Spleen (tissue), 11 donors: ENCODE measurements around the gene ACO2. TPM values are rescaled to one million over a fixed set of nuclear protein-coding genes. Genes with fewer than 3 reads are reported as not detected.
A peak's percentile ranks its signal among the peaks of the same experiment; 100 is the strongest.

ENCODE experiments used
- DNase-seq: peaks from one replicate; pipeline ENCODE4 v3.0.0-alpha.2; 2020
- H3K27ac ChIP-seq, 8 donors: fragments of 200-600 bp; sonication (generic) in 7 of 8; 1 replicate in 4 of 8; 2 replicates in 4 of 8; pipeline versions ENCODE4 v1.5.0 to v1.8.0; 2016 to 2021; ENCODE audit warnings: inconsistent platforms in 4 of 8, mild to moderate bottlenecking in 4 of 8, moderate library complexity in 1 of 8
- H3K27me3 ChIP-seq, 7 donors: fragments of 200-600 bp; sonication (generic) in 6 of 7; replicated peaks in 1 of 7; 1 replicate in 4 of 7; 2 replicates in 3 of 7; pipeline versions ENCODE4 v1.5.0 to v1.8.0; 2016 to 2021; ENCODE audit warnings: inconsistent platforms in 3 of 7, mild to moderate bottlenecking in 1 of 7
- H3K36me3 ChIP-seq, 6 donors: fragments of 200-600 bp; sonication (generic) in 5 of 6; 1 replicate in 4 of 6; 2 replicates in 2 of 6; pipeline versions ENCODE4 v1.5.0 to v1.8.0; 2016 to 2021; ENCODE audit warnings: inconsistent platforms in 2 of 6
- H3K4me1 ChIP-seq, 6 donors: fragments of 200-600 bp; sonication (generic) in 5 of 6; 1 replicate in 3 of 6; 2 replicates in 3 of 6; pipeline versions ENCODE4 v1.5.0 to v1.8.0; 2016 to 2021; ENCODE audit warnings: inconsistent platforms in 3 of 6
- H3K4me3 ChIP-seq, 8 donors: fragments of 200-600 bp; sonication (generic) in 7 of 8; 1 replicate in 4 of 8; 2 replicates in 4 of 8; pipeline versions ENCODE4 v1.5.0 to v1.8.0; 2016 to 2021; ENCODE audit warnings: inconsistent platforms in 4 of 8, mild to moderate bottlenecking in 4 of 8, moderate library complexity in 2 of 8
- H3K9me3 ChIP-seq, 8 donors: fragments of 200-600 bp; sonication (generic) in 7 of 8; 1 replicate in 4 of 8; 2 replicates in 4 of 8; pipeline versions ENCODE4 v1.5.0 to v1.8.0; 2016 to 2021; ENCODE audit warnings: inconsistent platforms in 4 of 8
- POLR2A ChIP-seq, 3 donors: fragments of 450-650 bp; IDR thresholded peaks; one replicate each; pipeline ENCODE4 v1.5.1; 2017; ENCODE audit warnings: antibody characterized with exemption in 3 of 3, mild to moderate bottlenecking in 1 of 3
- POLR2AphosphoS5 ChIP-seq, 3 donors: sonication (generic); formaldehyde crosslinking; IDR thresholded peaks; one replicate each; pipeline ENCODE4 v1.5.1; 2017; ENCODE audit warnings: antibody characterized with exemption in 3 of 3
- WGBS, 5 donors: extraction: QIAGEN DNeasy Blood & Tissue Kit in 3 of 5; methylation state at CpG; one replicate each; pipeline versions ENCODE4 v1.1.5 to v1.1.7; 2013 to 2018; 5-methylcytosine and 5-hydroxymethylcytosine counted together
- intact Hi-C: fragments of 100-400 bp; cut with DNase I; formaldehyde crosslinking; loops from one replicate; pipeline ENCODE4 v1.15.0; 2023; ENCODE audit warnings: low total_unique reads
- polyA plus RNA-seq, 3 donors: library from polyadenylated mRNA; stranded (reverse); fragments of 200-250 nt; gene quantifications; one replicate each; pipeline ENCODE4 v1.2.1, GENCODE V29; 2013
- total RNA-seq, 7 donors: library from RNA; depleted of rRNA in 3 of 7; stranded (reverse); fragments of >200 nt in 3 of 7; fragmentation: NEBNext Ultra II Directional in 4 of 7; extraction: Animal tissue kit (Norgen Biotek cat#: 25700) in 4 of 7; gene quantifications; one replicate each; pipeline versions ENCODE4 v1.1.0 to v1.2.1, GENCODE V29; 2016 to 2021
- TF ChIP-seq, protein P1 (sequence below), 11 experiments: fragments of 200-600 bp in 7 of 11; fragments of 450-650 bp in 4 of 11; sonication (generic) in 4 of 11; IDR thresholded peaks in 8 of 11; conservative IDR thresholded peaks in 3 of 11; 1 replicate in 7 of 11; 2 replicates in 4 of 11; pipeline versions ENCODE4 v1.4.0 to v1.8.0; 2016 to 2021; ENCODE audit warnings: antibody characterized with exemption in 11 of 11, inconsistent platforms in 4 of 11, mild to moderate bottlenecking in 1 of 11
- donor health status: healthy with polysubstance abuse.
- donor health status: DM: no; HTN: no; CAD: no; lungs with moderate emphysema.
- donor health status: DM: no; HTN: no; CAD: no.
- donor health status: Bipolar disorder and iron deficiency.
- donor health status: healthy.
- donor health status: DM: no; HTN: no; CAD: no.
- donor health status: DM: yes; HTN: yes; CAD: no.

The ACO2 gene
- total and polyA plus RNA-seq, 10 donors = 21.4 to 82.0 (median 67.2) TPM

DNA sequence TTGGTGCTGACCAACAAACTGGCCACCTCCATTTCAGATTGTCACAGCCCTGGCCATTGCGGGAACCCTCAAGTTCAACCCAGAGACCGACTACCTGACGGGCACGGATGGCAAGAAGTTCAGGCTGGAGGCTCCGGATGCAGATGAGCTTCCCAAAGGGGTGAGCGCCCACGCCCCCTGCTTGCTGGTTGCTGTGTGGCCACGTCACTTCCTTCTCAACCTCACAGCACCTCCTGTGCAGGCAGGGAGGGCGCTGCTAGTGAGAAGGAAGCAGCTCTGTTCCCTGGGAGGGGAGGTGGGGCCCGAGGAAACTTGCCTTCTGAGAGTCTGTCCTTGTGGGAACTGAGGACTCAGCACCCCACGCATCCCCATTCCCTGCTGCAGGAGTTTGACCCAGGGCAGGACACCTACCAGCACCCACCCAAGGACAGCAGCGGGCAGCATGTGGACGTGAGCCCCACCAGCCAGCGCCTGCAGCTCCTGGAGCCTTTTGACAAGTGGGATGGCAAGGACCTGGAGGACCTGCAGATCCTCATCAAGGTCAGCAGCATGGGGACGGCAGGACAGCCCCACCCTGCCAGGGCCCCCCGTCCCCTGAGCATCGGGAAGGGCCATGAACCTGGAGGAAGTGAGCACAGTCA is 56.0 kb downstream of the ACO2 start:
- H3K4me1 ChIP-seq = peaks cover 20 to 47% (median 37%) of the 10 kb centered on the region in 6 donors
- H3K27me3 ChIP-seq = no peaks in the 10 kb centered on the region
- intact Hi-C loops = no loop called here
- H3K36me3 ChIP-seq = peaks cover 0 to 92% (median 55%) of the 10 kb centered on the region in 6 donors
- no peak overlapping the region for H3K4me3 ChIP-seq
- peak; percentile 88 for DNase-seq
- H3K27ac ChIP-seq = peak overlapping the region; percentile 54 to 87 (median 76)
- TF ChIP-seq POLR2A (IDR thresholded peaks at IDR 0.05) (no peak), POLR2AphosphoS5 (IDR thresholded peaks at IDR 0.05) (peak; percentile 68 to 71 (median 69))
- TF ChIP-seq, protein P1, sequence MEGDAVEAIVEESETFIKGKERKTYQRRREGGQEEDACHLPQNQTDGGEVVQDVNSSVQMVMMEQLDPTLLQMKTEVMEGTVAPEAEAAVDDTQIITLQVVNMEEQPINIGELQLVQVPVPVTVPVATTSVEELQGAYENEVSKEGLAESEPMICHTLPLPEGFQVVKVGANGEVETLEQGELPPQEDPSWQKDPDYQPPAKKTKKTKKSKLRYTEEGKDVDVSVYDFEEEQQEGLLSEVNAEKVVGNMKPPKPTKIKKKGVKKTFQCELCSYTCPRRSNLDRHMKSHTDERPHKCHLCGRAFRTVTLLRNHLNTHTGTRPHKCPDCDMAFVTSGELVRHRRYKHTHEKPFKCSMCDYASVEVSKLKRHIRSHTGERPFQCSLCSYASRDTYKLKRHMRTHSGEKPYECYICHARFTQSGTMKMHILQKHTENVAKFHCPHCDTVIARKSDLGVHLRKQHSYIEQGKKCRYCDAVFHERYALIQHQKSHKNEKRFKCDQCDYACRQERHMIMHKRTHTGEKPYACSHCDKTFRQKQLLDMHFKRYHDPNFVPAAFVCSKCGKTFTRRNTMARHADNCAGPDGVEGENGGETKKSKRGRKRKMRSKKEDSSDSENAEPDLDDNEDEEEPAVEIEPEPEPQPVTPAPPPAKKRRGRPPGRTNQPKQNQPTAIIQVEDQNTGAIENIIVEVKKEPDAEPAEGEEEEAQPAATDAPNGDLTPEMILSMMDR (IDR thresholded peaks at IDR 0.05 in 8 of 11, conservative IDR thresholded peaks at IDR 0.05 in 3 of 11) = peak in 1 of 11 experiments; percentile 23
- WGBS, 5 donors = 34 to 59% (median 48%) methylated on average over 9 to 17 of the region's 17 CpGs
- H3K9me3 ChIP-seq = no peaks in the 10 kb centered on the region

DNA sequence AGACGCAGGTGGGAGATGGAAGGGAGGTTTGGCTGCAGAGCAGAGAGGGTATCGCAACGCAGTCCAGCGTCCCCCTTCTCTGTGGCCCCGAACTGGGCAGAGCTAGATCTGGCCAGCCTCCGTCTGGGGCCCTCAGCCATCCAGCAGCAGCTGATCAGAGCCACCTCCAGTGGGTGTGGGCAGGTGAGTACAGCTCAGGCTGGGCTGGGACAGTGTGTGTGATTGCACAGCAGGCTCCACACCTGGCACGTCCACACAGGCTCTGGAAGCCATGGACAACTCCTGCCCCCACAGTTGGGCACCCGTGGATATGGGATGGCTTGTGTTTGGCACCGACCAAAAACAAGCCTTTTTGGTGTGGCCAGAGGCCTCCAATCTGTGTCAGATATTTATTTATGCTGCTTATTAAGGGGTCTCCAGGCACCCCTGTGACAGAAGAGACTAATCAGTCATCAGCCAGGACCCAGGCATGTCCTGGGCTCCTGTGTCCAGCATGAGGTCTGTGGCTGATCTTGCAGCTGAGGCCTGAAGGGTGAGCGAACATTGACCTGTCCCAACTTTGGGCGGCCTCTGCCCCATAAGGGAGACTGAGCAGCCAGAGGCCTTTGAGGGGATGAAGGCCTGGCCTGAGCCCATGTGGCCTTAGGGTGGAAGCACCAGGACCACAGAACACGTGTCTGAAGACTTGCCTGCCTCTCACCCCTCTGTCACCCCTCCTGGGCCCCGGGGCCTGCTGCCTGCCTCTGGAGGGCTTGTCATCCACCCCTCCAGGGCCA is 56.7 kb downstream of the ACO2 start:
- peaks cover 0 to 92% (median 60%) of the 10 kb centered on the region in 6 donors for H3K36me3 ChIP-seq
- TF ChIP-seq POLR2A (IDR thresholded peaks at IDR 0.05) (no peak), POLR2AphosphoS5 (IDR thresholded peaks at IDR 0.05) (no peak)
- TF ChIP-seq, protein P1 (IDR thresholded peaks at IDR 0.05 in 8 of 11, conservative IDR thresholded peaks at IDR 0.05 in 3 of 11) = no peak
- H3K4me3 ChIP-seq = no peak overlapping the region
- intact Hi-C loops = no loop called here
- WGBS, 5 donors = 80 to 92% (median 81%) methylated on average over 11 to 13 of the region's 13 CpGs
- DNase-seq = no peak
- no peaks in the 10 kb centered on the region for H3K9me3 ChIP-seq
- peaks cover 20 to 48% (median 37%) of the 10 kb centered on the region in 6 donors for H3K4me1 ChIP-seq
- peak overlapping the region in 7 of 8 donors; percentile 54 to 87 (median 76) for H3K27ac ChIP-seq
- H3K27me3 ChIP-seq = no peaks in the 10 kb centered on the region

DNA sequence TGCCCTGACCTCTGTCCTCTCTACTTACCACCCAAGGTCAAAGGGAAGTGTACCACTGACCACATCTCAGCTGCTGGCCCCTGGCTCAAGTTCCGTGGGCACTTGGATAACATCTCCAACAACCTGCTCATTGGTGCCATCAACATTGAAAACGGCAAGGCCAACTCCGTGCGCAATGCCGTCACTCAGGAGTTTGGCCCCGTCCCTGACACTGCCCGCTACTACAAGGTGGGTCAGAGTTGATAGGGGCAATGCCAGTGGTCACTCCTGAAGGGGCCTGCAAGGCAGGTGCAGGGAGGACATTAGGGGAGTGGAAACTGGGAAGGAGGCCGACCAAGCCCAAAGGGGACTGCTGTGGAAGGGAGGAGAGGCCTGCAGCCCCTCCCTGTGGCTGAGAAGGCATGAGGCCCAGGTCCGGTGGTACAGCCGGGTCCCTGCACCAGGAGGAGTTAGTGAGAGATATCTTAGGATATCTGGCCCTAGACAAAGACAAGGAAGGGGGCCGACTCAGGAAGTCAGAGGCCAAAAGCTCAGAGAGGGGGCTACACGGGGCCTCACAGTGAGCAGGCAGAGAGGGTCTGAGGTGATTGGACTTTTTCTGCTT is 57.4 kb downstream of the ACO2 start:
- H3K27ac ChIP-seq = peak overlapping the region in 6 of 8 donors; percentile 6 to 87 (median 80)
- no peak for DNase-seq
- H3K4me1 ChIP-seq = peaks cover 20 to 52% (median 37%) of the 10 kb centered on the region in 6 donors
- H3K9me3 ChIP-seq = no peaks in the 10 kb centered on the region
- H3K4me3 ChIP-seq = no peak overlapping the region
- WGBS, 5 donors = 62 to 82% (median 72%) methylated on average over 10 to 12 of the region's 12 CpGs
- no peaks in the 10 kb centered on the region for H3K27me3 ChIP-seq
- TF ChIP-seq POLR2AphosphoS5 (IDR thresholded peaks at IDR 0.05) (peak in 2 of 3 donors; percentile 4 to 26), POLR2A (IDR thresholded peaks at IDR 0.05) (no peak)
- TF ChIP-seq, protein P1 (IDR thresholded peaks at IDR 0.05 in 8 of 11, conservative IDR thresholded peaks at IDR 0.05 in 3 of 11) = no peak
- intact Hi-C loops = no loop called here
- H3K36me3 ChIP-seq = peaks cover 0 to 92% (median 67%) of the 10 kb centered on the region in 6 donors
